Central memory CD4-positive, alpha-beta T cell (primary cell): ENCODE data around the gene CTDSPL.

ENCODE experiments used
- DNase-seq: peaks from one replicate; pipeline ENCODE4 v3.0.0; 2022

Gene CTDSPL

DNA sequence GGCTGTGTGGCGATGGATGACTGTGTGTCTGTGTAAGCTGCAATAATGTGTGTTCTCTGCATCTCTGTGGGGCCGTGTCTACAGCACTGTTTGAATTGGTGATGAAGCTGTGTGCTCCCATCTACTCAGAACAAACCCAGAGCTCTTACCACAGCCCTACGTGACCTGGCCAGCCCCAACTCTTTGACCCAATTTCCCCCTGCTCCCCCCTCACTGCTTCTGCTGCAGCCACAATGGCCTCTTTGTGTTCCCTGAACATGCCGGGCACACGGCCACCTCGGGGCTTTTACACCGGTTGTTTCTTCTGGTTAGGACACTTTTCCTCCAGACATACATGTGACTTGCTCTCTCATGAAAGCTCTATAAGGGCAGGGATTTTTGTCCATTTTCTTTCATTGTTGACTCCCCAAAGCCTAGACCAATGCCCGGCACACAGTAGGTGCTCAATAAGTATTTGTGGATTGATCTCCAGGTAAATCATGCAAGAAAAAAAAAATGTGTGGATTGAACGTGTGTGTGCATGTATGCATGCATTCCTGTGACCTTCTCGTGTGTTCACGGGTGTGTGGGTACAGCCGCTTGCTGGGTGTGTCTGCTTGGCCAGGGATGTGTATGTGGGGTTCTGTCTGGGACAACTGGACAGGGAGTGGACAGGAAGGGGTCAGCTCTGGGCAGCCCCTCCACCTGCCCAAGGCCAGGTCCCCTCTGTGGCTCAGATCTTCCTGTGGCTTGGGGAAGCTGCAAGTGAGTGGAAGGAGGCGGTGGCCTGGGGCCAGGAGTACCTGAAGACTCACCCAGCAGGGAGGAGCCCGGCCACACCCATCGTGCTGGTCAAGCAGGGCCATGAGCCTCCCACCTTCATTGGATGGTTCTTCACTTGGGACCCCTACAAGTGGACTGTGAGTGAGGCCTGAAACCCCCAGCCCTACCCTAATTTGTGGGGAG is 143.7 kb downstream of the CTDSPL start:
- no peak for DNase-seq

DNA sequence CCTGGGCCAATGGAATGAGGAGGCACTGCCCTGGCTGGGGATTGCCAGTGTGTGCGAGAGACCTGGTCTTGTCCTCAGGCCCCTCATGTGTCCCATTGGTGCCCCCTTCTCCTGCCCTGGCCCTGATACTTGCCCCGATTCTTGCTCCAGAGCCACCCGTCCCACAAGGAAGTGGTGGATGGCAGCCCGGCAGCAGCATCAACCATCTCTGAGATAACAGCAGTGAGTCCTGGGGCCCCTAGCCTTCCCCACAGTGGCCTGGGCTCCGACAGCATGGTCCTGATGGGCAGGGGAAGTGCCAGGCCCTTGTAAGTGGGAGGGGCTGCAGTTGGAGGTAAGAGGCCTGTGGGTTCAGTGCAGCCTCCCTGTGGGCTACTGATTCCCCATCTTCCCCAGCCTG is 144.4 kb downstream of the CTDSPL start:
- DNase-seq: no peak

DNA sequence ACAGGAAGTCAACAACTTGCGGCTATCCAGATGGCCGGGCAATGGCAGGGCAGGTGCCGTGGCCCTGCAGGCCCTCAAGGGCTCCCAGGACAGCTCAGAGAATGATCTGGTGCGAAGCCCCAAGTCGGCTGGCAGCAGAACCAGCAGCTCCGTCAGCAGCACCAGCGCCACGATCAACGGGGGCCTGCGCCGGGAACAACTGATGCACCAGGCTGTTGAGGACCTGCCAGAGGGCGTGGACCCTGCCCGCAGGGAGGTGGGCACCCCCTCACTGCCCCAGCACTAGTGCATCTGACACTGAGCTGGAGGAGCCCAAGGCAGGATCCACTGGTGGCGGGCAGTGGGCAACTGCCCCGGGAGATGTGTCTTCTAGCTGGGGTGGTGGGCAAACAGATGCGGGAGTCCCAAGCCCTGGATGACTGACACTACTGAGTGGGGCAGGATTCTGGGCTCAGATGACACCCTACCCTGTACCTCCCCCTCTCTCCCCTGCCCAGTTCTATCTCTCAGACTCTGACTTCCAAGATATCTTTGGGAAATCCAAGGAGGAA is 144.8 kb downstream of the CTDSPL start:
- DNase-seq: no peak

DNA sequence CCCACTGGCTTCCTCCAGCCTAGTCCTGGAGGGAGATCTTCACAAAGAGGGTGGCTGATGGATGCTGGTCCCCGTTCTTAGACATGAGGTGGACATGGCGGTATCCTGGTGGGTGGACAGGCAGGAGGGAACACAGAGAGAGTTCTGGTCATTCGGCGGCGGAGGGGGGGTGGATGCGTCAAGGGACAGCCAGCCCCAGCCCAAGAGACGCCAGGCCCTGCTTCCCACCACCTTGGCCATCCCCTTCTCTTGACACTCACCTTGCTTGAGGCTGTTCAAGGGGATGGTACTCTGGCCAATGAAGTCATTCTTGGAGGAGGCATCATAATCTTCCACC is 146.0 kb downstream of the CTDSPL start:
- DNase-seq: no peak

DNA sequence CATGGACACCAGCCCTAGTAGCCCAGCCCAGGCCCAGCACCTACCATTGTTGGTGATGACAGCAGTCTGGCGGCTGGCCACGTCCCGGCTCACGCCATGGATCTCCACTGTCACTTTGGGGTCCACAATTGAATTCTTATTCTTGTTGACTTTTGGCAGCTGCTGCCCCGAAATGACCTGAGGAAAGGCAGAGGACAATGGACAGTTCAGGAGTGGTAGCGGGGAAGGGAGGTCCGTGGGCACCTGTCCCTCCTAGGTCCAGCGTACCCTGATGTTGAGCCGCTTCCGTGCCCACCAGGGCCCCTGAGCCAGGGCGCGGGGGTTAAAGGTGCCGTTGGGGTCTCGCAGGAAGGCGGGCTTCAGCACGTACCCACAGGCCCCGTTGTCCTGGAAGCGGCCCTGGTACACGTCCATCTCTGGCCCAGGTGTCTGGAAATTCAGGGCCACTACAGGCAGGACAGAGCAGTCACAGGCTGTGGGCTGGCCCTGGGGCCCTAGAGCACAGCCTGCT is 146.6 kb downstream of the CTDSPL start:
- no peak for DNase-seq

DNA sequence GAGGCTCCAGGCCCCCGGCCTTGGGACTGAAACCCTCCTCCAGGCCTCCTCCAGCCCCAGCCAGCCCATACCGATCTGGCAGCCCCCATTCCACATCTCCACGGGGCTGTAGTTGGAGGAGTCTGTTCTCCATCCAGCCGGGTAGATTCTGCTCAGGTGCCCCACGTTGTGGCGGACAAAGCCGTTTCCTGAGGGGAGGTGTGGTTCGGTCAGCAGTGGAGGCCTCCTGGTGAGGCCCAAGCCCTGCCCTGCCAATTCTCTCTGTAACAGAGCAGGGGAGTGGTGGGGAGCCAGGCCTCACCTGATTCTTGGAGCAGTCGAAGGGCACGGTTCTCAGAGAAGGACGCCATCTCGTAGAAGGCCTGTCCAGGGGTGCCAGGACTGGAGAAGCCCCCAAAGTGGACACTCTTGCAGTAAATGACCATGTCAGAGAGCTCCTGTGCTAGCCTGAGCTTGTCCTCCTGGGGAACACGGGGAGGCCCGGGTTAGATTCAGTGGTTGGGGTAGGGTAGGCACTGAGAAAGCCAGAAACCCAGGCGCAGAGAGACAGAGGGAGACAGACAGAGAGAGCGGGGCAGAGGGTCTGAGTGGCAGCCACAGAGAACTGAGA is 147.4 kb downstream of the CTDSPL start:
- DNase-seq: no peak

DNA sequence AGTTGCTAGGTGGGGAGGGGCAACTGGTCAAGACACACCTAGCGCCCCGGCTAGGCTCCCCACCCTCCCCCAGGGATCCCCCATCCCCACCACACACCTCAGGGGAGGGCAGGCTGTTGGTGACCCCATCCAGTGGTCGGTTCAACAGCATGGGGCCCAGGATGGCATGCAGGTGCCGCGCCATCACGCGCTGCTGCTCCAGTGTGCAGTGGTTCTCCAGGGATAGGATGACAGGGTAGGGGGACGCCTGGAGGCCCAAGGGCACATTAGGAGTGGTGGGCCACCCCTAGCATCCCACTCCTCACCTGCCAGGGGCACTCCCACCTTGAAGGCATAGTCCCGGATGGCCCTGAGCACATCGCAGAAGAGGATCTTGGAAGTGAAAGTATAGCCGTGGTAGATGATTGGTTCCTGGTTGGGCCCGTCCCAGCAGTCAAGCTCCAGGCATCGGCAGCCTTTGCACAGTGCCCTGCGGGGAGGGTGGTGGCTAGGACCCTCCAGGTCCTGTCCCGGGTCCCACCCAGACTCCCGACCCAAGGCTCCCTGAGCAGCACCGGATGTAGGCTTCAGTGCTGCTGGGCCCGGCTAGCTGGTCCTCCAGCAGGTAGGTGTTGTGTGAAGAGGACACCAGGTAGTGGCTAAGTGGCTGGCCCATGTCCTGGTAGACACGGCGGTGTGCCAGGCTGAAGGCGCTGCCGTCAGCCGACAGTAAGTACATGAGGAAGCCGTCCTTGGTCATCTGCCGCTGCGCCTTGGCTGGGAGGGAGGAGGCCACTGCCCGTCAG is 148.3 kb downstream of the CTDSPL start:
- DNase-seq: no peak

DNA sequence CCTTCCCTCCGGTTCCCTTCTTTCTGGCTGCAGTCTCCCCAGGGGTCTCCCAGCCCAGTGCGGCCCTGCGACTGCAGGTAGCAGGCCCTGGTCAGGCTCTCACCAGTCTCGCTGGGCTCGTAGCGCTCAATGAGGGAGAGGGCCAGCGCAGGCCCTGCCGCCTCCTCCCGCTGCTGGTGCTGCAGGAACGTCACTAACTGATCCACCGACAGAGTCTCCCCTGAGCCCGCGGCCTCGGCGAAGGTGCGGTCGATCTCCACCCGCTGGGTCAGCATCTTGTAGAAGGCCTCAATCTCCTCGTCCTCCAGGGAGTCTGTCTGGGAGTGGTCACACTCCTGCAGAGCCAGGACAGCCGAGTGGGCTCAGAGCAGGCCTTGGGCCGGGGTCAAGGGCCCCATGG is 149.4 kb downstream of the CTDSPL start:
- no peak for DNase-seq

DNA sequence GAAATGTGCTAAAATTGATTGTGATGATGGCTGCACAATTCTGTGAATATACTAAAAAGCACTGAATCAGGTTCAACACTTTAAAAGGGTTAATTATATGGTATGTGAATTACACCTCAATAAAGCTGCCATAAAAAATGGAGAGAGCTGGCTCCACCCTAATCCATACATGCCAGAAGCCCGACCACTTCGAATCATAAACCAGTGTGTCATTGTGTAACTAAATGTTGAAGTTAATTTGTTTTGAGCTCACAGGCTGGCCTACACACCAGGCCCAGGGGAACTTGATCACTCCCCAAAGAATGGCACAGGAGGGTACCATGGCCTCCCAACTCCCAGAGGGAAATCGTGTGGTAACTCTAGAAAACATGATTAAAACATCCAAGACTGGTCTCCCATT is 153.8 kb downstream of the CTDSPL start:
- DNase-seq: no peak

DNA sequence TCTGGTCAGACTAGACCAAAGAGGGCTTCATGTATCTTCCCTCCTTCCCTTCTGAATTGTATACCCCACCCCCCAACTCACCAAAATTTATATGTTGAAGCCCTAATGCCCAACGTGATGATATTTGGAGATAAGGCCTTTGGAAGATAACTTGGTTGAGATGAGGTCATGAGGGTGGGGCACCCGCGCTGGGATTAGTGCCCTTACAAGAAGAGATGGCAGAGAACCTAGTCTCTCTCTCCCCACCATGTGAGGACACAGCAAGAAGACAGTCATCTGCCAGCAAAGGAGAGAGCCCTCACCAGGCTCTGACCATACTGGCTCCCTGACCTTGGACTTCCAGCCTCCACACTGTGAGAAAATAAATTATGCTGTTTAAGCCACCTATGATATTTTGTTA is 154.3 kb downstream of the CTDSPL start:
- DNase-seq: no peak

DNA sequence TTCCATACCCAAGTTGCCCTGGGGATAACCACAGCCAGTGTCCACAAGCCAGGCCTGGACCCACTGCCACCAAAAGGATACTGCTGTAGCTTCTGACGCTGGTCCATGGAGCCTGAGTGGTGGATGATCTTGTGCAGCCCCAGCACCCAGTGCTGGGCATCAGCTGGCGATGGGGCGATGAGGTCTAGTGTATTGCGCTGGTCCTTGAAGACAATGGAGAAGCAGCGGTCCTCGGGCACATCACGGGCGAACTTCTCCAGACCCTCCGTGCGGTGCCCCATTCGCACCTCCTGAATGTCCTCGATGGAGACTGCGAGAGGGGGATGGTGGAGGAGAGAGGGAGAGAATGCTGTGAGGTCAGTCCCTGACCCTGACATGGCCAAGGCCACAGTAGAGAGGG is 154.7 kb downstream of the CTDSPL start:
- DNase-seq: no peak

DNA sequence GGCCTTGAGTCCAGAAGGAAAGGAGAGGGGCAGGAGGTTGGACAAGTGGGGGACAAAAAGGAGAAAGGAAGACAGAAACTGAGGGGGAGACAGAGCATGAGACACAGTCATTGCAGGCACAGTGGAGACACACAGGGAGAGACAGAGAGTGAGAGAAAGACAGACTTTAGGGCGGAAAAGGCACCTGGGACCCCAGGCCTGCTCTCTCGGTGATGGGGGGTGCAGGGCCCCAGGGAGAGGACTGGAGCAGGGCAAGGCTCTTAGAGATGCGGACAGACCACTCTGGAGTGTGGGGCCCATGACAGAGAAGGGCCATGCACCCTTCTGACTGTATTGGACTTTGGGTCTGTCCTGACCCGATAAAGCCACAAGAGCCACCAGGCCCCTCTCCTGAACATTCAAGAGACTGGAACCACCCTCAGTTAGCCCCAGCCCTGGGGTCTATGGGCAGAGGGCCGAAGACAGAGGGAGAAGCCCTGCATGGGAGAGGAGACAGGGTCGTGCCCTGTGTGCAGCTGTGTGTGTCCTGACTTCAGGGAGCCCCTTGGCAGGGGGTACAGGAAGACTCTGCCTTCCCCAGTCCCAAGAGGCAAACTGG is 155.3 kb downstream of the CTDSPL start:
- DNase-seq: no peak

DNA sequence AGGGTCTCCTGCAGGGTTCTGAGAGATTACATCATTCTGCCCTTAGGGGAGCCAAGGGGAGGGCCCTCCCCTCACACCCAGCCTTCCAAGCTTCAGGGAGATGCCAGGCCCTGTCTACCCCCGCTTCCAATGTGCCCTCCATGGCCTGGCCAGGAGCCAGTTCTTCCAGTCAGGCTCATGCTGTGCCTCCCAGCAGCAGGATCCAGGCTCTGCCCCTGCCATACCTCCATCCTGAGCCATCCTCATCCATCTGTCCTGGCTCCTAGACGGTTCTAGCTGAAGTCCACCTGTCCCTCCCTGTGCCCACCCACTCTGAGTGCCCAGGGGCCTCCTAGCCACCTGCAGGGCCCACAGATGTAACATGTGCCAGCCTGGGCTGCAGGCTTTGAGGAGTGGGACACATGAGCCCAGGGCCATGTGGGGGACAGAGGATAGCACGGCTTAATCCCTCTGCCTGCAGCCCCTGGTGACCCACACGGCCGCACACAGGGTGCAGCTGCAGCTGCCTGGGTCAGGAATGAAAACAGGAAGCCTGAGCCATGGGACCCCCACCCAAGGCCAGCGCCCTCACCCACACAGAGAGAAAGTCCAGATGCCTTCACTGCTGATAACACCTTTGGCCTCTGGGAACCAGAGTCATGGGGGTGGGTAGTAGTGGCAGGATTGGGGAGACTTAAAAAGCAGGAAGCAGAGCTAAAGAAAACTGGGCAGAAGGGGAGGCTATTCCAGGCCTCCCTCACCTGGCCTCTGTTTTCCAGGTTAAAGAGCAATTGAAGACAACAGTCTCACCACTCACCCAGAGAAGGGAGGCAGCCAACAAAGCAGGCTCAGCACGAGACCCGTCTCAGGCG is 156.0 kb downstream of the CTDSPL start:
- no peak for DNase-seq

DNA sequence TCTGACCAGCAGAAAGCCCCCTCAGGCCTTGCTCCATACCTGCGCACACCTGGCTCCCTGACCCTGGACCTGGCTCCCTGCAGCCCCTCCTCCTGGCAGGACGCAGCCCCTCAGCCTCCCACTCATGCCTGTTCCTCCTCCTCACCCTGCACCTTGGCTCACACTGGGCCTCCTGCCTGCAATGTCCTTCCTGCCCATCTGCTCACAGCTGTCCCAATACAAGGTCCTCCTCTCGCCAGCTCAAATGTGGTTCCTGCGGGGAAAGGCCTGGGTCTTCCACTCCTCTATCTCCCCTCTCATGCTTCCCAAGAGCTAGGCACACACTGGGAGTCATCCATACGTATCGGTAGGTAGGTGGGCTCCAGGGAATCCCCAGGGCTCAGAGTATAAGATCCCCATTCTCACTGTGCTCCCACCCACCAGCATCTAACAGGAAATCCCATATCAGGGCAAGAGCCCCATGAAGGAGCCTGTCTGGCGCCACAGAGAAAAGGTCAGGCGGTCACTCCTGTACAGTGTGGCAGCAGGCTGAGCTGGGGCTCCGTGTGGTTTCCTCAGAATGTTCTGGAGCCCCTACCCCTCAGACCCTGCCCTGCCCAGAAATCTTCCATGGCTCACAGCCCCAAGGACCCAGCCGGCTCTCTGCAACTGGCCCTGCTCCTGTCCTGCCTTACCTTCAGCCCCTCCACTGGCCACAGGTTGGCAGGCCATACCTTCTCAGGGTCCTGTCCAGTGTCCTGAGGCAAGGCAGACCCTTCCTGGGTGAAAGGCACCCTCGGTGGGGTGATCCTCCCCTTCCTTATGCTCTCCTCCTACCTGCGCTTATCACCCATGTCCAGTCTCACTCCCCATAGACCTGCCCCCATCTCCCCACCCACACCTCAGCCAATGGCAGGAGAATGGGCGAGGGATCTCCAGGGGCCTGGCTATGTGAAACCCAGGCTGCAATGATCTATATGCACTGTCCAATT is 156.9 kb downstream of the CTDSPL start:
- no peak for DNase-seq

DNA sequence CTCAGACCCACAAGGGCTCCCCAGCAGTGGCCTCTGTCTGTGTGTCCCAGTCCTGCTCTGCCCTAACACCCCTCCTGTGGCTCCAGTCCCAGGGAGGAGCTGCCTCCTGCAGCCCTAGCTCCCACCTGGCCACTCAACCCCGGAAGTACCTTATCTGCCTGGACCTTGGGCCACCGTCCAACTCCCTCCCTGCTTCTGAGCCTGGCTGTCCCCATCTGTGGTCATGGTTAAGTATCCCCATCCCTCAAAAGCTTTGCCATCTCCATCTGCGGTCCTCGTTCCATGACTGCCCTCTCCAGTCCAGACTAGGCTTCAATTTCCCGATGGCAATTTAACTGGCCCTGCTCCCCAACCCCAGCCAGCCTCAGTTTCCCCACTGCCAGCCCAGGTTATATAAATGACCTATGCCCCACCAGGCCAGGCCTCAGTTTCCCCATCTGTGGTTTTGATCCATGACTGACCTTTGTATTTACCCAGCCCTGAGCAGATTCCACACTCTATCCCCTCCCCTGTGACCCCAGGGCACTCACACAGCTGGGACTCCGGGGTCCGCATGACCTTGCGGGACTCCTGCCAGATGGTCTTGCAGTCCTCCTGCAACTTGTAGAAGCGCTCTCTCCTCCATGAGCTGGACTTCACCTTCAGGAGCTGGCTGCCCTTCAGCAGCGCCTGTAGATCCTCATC is 158.1 kb downstream of the CTDSPL start:
- DNase-seq: no peak

DNA sequence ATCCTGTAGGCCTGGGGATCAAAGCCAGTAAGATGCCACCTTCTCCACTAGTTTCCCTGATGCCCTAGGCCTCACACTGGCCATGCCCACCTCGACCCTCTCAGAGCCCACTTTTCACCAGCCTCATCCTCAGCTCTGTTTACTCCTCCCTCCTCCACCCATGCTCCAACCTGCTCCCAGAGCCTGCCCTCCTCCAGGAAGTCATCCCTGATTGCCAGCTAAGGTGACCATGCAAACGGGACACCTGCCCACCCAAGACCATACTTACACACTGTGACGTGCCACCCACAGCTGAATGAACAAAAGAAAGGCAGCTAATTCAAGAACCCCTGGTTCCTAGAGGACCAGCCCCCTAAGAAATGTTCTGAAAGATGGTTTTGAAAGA is 158.7 kb downstream of the CTDSPL start:
- DNase-seq: no peak

DNA sequence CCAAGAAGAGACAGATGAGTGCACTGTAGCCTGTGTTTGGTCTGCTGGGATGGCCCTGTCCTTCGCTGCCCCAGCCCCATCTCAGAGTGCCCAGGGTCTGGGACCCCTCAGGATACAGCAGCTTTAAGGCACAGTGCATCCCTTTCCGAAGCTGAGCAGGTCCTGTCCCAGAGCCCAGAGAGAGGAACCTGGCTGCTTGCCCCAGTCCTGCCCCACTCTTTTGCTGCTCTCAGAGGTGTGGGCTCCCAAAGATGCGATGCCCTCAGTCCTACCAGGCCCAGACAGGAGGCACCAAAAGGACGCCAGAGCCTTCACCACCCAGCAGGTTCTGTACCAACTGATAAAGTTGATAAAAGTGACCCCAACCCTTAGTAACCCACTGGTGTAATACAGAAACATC is 159.5 kb downstream of the CTDSPL start:
- no peak for DNase-seq

DNA sequence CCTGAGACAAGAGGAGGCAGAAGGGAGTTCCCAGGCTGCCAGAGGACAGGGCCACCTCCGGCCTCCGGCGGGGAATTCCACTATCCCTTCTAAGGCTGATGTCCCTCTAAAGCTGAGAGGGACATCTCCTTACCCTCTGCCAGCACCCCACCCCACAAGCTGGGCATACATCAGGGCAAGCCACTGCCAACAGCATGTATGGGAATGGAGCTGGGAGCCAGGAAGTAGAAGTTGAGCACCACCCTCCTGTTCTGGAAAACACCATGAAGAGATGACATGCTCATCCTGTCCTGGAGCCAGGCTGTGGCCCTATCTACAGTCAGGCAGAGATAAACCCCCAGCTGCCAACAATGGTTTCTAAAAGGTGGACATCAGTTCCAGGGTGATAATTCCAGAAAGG is 160.6 kb downstream of the CTDSPL start:
- no peak for DNase-seq

DNA sequence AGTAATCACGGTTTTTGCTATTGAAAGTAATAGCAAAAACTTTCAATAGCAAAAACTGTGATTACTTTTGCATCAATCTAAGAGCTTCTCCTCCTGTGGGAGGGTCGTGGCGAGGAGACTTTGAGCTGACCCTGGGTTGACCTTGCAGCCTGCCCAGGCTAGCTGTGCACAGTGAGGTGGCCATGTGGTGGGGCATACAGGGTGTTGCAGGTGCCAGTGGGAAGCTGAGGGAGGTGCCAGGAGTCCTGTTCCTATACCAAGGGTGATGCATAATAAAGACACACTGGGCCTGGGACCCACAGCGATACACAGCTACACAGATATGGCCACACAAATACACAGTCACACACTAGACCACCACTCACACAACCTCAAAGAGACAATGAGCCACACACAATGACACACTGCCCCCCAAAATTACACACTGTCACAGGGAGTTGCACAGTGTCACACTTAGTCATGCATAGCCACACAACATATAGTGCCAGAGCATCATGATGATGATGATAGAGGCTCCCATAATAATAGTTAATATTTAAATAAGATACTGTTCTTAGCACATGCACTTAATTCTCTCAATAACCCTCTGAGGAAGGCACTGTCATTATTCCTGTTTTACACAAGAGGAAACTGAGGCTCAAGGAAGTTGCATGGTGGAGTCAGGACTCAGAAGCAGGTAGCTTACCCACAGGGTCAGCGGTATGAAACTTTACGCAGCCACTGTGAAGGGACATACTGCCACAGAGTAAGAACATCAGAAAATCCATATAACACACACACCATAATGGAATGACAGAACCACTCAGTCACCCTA is 161.4 kb downstream of the CTDSPL start:
- no peak for DNase-seq
